Occipital lobe (tissue), 2 donors: Measurements from ENCODE around the gene THBS2. TPM values are rescaled to one million over a fixed set of nuclear protein-coding genes. Genes with fewer than 3 reads are reported as not detected.
"Not testable (repeated sequence)": the region's sequence is repeated elsewhere in the genome, so short reads cannot be mapped to it uniquely, and the experiment has no call there.

Experiments used
- DNase-seq: peaks from one replicate; lab custom pipeline; 2025; lab: John Stamatoyannopoulos, UW
- total RNA-seq: library from RNA; depleted of rRNA; stranded (reverse); fragments of >200 nt; gene quantifications from one replicate; pipeline ENCODE4 v1.2.3, GENCODE V29; 2014

Gene THBS2
- total RNA-seq, 1 donor from 2014 or later, result 15.8 TPM

DNA sequence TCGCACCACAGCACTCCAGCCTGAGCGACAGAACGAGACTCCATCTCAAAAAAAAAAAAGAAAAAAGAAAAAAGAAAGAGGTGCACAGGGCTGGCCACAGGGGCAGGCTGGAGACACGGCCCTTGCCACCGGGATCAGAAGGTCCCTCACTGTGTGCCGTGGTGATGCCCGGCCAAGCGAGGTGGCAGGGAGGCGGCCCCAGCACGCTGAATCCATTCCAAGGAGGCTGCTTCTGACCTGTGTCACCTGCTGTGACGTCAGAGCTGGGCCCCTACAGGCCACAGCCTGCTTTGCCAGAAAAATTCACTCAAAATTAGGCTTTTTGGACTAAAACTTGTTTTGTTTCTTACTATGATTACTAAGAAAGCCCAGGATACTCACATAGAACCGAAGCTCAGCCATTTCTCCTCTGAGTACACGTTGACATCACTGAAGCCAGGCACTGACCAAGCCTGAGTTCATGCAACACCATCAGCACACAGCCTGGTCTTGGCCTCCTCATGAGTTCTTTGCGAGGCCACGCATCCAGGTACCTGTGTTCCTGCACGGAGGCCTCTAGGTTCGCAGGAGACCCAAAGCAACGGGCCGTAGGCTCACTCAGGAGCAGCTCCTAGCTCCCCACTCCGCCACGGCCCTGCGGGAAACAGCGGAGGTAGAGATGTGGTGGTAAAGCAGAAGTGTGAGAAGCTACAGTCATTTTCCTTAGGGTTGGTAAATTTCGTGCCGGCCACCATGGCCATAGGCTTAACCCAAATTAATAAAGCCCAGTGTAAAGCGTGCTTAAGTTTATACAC is 67.8 kb downstream of the THBS2 start:
- no peak for DNase-seq

DNA sequence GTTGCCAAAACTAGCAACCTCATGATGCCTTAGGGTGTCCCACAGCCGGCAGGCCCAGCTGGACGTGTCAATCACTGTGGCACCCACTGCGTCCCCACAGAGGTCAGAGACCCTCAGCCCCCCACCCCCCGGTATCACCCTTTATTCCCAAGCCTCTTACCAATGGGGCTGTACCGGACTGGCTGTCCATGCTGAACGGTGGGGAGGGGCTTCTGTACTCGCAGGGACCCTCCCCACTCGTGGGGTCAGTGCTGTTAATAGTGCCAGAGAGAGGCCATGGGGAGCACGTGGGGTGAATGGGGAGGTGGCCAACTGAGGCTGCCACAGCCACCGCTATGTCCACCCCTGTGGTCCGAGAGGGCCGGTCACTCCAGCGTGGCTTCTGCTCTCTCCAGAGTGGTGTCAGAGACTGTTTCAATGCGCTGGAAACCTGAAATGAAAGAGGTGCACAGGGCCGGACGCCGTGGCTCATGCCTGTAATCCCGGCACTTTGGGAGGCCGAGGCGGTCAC is 68.6 kb downstream of the THBS2 start:
- no peak for DNase-seq

DNA sequence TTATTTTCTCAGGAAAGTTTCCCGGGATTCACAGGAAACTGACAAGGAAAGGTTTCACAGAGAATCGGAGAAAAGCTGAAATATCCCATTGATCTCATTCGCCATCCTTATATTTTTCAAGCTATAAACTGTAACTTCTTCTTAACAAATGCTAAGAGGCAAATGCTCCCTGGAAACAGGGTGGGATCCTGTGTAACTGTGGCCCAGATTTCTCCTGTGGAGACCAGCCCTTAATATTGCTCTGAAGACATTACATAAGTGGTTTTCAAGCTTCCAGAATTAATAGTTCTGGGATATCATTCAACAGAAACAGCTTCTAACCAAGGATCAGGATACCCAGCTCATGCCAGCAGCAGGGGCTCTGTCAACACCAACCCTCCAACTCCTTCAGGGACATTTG is 69.2 kb downstream of the THBS2 start:
- no peak for DNase-seq

DNA sequence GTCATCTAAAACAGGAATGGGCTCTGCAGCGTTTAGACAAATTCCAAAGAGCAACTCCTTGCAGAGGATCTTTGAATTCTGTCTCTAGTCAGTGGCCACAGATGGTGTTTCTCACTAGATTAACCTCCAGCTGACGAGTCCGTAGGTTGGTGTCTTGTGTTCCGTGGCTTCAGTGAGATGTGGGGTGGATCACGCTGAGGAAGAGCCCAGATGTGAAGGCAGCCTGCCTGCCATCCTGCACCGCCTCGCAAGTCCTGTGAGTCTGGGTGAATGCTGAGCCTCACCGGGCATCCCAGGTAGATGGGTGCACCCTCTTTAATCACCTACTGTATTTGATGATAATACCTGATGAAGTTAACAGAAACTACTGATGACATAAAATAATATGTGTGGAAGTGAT is 70.4 kb downstream of the THBS2 start:
- DNase-seq, result no peak

DNA sequence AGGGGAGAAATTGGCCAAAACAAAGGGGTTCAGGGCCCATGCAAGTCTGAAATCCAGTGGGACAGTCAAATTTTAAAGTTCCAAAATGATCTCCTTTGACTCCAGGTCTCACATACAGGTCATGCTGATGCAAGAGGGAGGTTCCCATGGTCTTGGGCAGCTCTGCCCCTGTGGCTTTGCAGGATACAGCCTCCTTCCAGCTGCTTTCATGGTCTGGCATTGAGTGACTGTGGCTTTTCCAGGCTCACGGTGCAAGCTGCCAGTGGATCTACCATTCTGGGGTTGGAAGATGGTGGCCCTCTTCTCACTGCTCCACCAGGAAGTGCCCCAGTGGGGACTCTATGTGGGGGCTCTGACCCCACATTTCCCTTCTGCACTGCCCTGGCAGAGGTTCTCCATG is 73.8 kb downstream of the THBS2 start:
- DNase-seq, result not testable (repeated sequence)

DNA sequence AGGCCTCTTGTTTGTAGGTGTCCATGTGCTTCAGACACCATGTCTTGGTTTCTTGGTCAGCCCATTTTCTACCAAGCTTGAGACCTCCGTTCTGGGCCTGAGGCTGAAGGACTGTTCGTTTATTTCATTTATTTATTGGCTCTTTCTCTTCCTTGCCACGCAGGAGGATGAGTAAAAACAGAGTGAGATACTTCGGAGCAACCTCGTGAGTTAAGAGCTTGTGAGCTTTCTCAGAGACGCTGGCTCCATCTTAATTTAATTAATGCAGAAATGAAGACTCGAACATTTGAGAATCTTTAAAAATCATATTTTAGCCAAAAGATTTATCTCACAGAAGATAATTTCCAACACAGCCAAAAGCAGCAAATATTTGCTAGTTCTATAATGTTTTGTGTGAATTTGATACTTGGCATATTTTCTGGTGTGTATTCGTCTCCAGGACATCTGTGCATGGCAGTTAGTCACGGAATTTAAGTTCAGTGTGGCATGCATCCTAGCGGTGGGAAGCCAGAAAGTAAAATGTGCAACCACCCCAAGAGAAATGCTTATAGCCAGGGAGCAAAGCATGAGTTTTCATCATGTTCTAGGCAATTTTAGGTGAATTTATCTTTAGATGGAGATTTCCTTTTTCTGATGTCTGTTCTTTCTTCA is 76.0 kb downstream of the THBS2 start:
- no peak for DNase-seq

DNA sequence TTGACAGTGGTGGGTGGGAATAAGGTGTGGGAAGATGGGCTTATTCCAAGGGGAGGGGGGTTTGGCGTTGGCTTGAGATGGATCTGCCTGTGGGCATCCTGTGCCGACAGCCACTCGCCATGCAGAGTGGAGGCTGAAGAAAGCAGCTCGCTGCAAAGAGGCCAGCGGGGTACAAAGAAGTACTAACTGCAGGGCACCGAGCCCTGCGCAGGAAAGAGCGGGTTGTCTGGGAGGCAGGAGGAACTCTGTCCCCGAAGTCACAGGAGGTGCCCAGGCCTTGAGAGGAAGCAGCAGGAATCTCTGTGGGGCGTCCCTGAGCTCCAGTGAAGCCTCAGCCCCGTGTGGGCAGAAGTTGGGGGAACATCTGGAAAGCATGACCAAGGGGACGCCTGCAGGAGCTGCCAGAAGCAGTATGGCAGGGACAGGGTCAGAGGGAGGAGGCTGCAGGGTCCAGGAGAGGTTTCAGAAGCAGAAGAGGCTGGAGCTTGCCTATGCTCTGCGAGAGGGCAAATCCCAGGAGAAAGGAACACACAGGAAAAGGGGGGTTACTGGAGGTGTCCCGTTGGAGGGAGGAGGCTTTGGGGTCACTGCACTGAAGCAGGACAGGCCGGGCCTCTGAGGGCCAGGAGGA is 77.2 kb downstream of the THBS2 start:
- no peak for DNase-seq

DNA sequence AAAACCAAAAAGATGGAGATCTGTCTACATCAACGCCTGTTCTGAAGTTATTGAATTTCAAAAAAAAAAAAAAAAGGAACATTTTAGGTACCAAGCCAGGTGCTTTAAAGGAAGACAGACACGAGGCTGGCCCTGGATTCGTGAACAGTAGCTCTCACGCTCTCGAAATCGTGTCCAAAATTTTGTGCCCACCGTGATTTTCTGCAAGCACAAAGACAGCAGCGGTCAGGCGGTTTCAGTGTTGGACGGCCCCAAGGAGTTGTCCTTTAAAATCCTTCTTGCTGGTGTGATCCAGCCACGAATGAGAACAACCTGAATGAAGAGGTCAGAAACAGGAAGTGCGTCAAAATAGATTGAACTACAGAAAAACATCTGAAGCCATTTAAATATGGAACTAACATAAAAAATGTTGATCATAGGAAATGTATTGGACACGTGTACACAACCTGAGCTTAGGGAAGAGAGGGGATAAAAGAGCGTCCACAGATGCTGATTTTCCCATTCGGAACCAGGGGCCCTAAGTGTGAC is 78.2 kb downstream of the THBS2 start:
- no peak for DNase-seq

DNA sequence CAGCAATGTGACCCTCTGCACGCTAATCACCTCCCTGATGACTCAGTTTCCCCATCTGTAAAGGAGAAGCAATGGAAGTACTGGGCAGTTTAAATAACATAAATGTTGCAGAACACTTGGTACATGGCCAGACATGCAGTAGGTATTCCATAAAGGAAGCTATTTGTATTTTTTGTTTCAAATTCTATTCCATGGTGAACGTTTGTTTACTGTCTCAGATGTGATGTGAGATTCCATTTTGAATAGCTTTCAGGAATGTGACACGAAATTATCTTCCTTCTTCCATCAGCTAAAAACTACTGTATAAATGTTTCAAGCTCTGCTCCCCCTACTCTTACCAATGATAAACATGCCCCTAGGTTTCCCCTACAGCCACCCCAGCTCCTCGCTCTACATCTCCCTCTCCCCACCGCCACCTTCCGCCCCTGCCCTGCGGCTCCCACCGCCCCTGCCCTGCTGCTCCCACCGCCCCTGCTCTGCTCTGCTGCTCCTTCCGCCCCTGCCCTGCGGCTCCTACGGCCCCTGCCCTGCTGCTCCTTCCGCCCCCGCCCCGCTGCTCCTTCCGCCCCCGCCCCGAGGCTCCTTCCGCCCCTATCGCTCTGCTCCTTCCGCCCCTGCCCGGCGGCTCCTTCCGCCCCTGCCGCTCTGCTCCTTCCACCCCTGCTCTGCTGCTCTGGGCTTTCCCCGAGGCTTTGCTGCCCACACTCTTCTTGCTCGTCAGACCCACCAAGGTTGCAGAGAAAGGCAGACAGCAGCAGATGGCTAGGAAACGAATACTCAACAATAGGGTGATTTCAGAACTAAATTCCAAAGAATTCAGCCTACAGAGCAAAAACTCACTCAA is 78.9 kb downstream of the THBS2 start:
- DNase-seq, result no peak

DNA sequence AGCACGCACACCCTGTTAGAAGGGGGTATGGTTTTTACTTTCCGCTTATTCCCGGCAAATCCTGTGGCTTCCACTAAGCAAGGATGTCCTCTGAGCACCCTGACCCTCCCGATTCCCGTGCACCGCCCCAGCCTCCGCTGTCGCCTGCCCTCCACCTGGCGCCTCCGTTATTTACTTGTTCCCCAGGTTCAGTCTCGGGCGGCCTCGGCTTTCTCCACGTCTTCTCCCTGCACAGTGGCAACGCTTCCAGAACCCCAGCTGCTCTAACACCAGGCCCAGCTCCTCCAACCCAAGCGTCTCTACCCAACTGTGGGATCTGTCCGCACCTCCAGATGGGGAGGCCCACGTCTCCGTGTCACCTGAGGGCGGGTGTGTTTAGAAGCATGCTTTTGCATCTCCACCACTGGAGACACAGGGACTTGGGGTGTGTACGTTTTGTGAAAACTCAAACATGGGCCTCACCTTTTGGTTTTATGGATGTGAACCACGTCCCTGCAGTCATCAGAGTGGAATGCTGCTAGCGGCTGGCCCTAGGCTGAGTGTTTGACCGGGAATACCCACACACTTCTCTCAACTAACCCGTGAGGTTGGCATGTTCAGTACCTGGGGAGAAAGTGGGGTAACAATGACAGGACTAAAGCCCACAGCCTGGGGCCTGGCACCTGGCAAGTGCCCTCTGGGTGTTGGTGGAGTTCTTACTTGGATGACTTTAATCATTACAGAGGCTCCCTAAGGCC is 79.9 kb downstream of the THBS2 start:
- no peak for DNase-seq

DNA sequence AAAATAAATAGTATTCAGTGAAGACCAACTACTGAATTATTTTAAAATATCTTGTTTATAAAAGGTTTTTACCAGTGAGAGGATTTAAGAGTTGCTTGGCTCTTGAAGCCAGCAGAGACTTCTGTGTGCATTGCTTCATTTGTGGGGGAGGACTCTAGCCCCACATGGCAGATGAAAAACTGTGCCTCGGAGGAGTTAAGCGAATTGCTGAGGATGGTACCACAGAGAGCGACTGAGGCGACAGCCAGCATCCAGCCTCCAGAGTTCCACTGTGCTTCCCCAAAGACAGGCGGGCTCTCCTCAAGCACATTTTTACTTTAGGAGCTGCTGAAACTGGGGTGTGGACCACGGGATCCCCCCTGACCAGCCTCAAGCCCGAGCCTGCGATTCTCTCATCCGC is 80.7 kb downstream of the THBS2 start:
- no peak for DNase-seq

DNA sequence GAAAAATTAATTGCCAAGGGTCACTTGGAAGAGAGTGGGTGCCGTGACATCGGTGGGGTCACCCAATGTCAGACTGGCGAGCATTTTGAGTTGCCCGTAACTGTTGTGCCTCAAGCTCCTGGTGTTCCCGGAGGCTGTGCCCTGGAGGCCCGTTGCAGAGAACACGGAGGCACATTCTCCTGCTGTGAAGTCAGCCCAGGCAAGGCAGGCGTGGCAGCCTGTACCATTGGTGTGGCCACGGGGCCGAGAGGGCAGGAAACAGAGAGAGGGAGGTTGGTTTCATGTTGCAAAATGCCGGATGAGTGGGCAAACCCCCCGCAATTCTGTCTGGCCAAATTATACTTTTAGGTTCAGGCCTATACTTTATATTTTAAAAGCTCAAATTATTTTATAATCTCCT is 81.2 kb downstream of the THBS2 start:
- no peak for DNase-seq

DNA sequence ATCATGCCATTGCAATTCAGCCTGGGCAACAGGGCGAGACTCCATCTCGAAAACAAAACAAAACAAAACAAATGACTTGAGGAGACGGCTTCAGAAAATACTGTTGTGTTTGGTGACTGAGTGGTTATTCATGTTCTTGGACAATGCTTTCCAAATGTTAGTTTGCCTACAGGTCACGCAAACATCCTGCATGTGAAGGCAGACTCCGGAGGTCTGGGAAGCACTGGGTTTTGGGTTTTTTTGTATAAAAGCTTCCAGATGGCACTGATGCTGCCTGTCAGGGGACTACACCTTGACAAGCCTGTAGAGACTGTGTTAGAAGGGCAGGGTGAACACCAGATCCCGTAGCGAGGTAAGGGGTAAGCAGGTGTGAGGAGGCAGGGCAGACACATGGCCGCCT is 81.7 kb downstream of the THBS2 start:
- no peak for DNase-seq

DNA sequence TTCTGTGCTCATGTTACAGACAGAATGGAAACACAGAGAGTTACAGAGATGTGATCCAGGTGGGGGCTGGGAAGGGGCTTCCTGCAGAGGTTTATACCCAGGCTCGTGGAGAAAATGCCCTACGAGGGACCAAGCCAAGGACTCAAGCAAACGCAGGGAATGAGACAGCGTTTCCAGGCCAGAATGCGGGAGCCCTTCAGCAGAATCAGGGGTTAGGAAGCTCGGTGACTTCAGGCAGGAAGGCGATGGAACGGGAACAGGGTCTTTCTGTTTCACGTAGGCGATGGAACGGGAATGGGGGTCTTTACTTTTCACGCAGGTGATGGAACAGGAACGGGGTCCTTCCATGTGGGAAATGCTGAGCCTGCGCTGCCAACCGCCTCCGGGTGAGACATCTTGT is 82.6 kb downstream of the THBS2 start:
- DNase-seq, result no peak

DNA sequence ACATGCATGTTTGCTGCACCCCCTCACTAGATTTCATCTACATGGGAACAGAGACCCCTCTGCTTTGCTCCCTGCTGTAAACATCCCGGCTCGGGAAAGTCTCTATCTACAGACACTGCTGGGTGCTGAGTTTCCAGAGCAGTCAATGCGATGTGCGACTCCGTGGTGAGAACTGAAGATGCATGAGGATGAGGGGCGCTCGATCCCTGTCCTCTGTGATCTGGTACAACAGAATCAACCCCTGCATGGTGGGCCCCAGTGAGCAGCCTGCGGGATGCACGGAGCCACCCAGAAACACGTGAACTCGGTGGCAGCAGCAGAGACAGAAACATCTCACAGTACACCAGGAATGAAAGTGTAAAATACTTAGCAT is 83.1 kb downstream of the THBS2 start:
- no peak for DNase-seq

DNA sequence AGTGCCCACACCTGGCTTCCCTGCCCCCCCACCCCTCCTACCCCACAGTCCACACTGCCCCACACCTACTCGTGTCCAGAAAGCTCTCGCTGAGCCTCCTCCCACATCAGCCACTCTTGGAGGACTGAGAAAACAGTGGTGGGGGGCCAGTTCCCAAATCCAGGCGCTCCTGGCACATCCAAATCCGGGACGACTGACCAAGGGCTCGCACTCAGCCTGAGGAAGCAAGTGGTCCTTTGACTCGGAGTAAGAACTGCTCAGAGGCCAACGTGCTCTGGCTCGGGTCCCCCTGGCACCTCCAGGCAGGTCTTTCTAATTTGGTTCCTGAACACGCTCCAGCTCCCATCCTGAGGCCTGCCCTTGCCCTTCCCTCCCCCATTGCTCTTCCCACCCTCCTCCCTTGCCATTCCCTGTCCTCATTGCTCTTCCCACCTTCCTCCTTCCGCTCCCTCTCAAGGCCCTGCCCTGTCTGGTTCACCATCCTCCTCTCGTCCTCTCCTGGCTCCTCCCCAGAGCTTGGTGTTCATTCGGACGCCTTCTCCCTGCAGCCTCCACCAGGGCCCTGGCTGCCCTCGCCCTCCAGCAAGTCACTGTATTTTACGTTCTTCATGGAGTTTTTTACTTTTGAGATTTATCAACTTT is 83.6 kb downstream of the THBS2 start:
- no peak for DNase-seq

DNA sequence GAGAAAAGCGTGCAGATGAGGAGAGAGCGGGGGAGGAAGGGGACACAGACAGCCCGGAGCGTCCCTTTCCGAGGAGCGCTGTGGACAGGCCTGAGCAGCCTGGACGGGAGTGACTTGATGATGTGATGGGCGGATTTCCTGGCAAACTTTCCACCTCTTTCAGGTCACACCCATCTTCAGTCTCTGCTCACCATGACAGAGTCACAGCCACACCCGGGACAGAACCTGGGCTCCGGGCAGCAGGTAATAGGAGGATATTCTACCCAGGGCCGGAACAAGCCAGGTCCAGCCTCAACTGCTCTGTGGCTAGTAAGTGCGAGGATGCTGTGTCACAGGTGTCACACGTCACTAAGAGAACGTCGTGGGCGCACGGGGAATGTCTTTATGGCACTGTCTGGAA is 84.3 kb downstream of the THBS2 start:
- DNase-seq, result no peak

DNA sequence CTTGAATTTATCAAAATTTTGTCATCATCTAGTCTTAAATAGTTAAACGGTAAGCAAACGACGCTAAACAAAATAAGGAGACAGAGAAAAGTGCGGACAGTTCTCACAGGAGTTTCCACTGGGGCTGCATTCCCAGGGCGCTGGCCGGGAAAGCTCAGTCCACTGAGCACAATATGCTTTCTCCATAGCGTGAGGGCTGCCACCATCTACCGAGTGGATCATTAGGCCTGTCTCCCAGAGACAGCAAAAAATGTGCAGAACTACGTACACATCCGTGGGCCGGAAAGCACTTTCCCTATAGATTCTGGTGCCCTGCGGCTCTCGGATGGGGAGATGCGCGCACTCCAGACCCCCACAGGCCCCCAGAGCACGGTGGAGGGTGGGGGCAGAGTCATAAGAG is 84.9 kb downstream of the THBS2 start:
- no peak for DNase-seq

DNA sequence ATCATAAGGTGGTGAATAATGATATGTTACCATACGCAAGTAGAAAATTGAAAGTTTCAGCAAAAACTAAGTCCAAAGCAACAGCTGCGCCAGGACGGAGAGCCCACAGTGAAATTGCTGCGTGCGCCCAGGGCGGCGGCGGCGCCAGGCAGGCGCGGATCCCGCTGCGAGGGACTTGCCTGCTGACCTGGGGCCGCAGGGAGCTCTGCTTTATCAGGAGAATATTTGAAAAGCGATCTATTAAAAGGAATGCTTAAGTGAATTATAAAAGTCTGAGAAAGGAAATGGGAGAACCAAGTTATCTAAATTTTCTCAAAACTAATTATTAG is 85.4 kb downstream of the THBS2 start:
- no peak for DNase-seq

DNA sequence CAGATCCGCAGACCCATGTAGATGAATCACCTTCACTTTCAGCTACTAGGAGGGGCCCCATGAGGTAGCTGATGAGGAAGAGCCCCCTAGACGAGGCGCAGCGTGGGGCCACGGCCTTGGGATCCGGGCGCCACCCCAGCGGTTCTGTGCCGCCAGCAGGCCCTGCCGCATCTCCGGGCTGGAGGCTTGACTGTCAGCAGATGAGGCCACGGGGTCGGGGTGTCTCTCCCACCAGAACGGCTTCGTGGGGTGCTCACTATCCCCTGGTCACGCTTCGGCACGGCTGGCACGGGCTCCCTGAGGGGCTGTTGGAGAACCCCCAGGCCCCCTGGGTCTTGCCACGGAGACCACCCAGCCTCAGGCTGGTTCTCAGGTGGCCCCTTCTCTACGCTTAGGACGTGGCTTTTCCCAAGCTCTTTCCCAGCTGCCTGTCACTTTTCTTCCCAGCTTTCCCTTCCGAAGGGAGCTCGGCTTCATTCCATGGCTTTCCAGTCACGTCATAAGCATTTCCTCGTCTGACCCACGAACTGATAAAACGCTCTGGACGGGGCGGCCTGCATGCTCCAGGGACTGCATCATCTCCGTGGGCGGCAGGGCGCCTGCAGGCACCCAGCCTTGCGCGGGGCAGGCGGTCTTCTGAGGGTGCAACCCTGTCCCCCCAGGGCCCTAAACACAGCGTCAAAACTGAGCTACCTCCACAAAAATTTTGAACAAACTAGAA is 85.9 kb downstream of the THBS2 start:
- no peak for DNase-seq
